Esophagus squamous epithelium (tissue), 4 donors: ENCODE measurements around the gene SREBF2.
"Not testable (repeated sequence)": the region's sequence is repeated elsewhere in the genome, so short reads cannot be mapped to it uniquely, and the experiment has no call there.

Experiments used
- POLR2A ChIP-seq, 4 donors: fragments of 450-650 bp; IDR thresholded peaks; one replicate each; pipeline ENCODE4 v1.6.1; 2017; ENCODE audit warnings: antibody characterized with exemption in 4 of 4, mild to moderate bottlenecking in 4 of 4, moderate library complexity in 3 of 4
- TF ChIP-seq, protein P1 (sequence below), 6 experiments: fragments of 450-650 bp in 4 of 6; fragments of 200-600 bp in 2 of 6; sonication (generic) in 2 of 6; IDR thresholded peaks; one replicate each; pipeline ENCODE4 v1.5.1; 2016 to 2019; ENCODE audit warnings: antibody characterized with exemption in 6 of 6, mild to moderate bottlenecking in 4 of 6, moderate library complexity in 4 of 6

DNA sequence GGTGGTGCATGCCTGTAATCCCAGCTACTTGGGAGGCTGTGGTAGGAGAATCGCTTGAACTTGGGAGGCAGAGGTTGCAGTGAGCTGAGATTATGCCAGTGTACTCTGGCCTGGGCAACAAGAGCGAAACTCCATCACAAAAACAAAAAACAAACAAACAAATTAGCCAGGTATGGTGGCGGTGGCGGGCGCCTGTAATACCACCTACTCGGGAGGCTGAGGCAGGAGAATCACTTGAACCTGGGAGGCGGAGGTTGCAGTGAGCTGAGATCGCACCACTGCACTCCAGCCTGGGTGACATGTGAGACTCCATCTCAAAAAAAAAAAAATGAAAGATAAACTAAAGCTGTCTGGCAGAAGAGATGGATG lies 116.0 kb downstream of the SREBF2 start:
- TF ChIP-seq, protein P1, sequence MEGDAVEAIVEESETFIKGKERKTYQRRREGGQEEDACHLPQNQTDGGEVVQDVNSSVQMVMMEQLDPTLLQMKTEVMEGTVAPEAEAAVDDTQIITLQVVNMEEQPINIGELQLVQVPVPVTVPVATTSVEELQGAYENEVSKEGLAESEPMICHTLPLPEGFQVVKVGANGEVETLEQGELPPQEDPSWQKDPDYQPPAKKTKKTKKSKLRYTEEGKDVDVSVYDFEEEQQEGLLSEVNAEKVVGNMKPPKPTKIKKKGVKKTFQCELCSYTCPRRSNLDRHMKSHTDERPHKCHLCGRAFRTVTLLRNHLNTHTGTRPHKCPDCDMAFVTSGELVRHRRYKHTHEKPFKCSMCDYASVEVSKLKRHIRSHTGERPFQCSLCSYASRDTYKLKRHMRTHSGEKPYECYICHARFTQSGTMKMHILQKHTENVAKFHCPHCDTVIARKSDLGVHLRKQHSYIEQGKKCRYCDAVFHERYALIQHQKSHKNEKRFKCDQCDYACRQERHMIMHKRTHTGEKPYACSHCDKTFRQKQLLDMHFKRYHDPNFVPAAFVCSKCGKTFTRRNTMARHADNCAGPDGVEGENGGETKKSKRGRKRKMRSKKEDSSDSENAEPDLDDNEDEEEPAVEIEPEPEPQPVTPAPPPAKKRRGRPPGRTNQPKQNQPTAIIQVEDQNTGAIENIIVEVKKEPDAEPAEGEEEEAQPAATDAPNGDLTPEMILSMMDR (IDR thresholded peaks at IDR 0.05) = not testable (repeated sequence)
- not testable (repeated sequence) for TF ChIP-seq POLR2A (IDR thresholded peaks at IDR 0.05)
